NOMO-1 treated with dmso at 0.1 percent for 144 hours (cell line): ENCODE measurements around the gene BRICD5.
A peak's percentile ranks its signal among the peaks of the same experiment; 100 is the strongest.
"Not testable (repeated sequence)": the region's sequence is repeated elsewhere in the genome, so short reads cannot be mapped to it uniquely, and the experiment has no call there.

Experiments
- DNase-seq: peaks from one replicate; lab custom pipeline; 2025; ENCODE audit not compliant: unreplicated experiment; lab: John Stamatoyannopoulos, UW

BRICD5 gene

DNA sequence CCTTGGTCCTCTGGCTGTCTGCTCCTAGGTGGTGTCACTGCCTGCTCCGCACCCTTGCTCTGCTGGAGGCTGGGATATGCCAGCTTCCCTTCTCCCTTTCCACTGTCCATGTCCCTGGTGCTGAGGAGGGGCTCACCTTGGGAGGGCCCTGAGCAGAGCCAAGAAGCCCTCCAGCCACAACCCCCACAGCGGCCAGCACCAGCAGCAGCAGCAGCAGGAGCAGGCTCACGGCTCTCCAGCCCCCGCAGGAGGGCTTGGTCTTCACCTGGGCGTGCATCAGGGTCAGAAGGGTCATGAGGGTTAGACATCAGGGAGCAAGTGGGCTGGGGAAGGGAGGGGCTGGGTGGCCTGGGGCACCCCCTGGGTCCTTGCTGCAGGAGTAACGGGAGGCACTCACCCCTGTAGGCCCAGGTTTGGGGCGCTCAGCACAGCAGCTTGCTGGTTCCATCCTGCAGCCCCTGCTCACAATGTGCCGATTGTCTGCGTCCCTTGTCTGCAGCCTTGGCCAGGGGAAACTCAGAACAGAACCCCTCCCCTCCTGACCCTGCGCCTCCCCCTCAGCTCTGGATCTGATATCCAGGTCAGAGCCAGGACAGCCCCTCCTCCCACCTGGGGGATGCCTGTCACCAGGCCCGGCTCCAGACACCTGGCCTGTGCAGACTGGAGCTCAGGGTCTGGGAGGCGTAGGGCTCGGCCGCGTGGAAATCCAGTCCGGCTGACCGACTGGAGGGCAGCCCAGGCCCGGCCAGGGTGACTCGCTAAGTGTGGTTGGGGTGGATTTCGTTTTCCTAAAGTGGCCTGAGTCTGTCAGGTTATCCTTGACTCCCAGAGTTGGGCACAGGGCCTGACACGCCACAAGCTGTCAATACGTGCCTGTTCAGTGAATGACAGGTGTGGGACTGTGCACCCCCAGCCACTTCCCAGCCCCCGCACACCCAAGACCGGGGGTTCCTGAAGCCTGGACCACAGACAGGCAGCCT, at the start of gene BRICD5:
Gene BRICD5, minus strand, starts transcription at position 478 of the 980 bp plus-strand sequence. Its CDS starts 30 bp downstream, at position 448.
- DNase-seq = no peak

DNA sequence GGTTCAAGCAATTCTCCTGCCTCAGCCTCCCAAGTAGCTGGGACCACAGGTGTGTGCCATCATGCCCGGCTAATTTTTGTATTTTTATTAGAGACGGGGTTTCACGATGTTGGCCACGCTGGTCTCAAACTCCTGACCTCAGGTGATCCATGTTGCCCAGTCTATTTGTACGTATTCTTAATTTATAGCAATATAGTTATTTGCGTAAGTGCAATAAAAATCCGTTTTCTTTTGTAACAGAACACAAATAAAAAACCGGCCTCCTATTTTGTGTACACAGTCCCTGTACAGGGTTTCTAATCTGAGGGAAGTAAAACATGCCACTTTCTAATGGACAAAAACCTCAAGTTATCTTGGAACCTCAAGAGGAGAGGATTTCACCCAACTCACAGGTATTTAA, 49.6 kb upstream of the BRICD5 start:
- no peak for DNase-seq

DNA sequence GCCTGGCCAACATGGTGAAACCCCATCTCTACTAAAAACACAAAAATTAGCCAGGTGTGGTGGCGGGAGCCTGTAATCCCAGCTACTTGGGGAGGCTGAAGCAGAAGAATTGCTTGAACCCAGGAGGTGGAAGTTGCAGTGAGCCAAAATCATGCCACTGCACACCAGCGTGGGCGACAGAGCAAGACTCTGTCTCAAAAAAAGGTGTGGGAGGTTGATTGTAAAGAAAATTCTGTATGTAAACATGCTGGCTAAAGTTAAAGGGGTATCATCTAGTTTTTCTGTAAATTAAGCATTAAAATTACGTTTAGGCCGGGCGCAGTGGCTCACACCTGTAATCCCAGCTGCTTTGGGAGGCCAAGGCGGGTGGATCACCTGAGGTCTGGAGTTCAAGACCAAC, 47.9 kb upstream of the BRICD5 start:
- DNase-seq = not testable (repeated sequence)

DNA sequence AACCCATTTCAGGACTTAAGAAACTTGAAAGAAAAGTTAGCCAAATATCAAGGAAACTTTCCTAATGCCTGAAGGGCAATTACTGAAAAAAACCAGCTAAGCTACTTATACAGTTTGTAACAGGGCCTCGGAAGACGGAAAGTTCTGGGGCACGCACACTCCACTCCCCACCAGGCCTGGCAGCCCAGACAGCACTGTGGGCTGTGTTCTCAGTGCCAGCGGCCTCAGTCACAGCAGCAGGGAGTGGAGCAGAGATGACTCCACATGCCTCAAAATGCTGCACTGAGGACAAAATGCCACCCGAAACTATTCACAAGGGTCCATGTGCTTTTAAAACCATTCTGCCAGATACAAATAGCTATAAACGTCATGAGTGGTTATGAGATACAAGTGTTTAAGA, 47.1 kb upstream of the BRICD5 start:
- no peak for DNase-seq

DNA sequence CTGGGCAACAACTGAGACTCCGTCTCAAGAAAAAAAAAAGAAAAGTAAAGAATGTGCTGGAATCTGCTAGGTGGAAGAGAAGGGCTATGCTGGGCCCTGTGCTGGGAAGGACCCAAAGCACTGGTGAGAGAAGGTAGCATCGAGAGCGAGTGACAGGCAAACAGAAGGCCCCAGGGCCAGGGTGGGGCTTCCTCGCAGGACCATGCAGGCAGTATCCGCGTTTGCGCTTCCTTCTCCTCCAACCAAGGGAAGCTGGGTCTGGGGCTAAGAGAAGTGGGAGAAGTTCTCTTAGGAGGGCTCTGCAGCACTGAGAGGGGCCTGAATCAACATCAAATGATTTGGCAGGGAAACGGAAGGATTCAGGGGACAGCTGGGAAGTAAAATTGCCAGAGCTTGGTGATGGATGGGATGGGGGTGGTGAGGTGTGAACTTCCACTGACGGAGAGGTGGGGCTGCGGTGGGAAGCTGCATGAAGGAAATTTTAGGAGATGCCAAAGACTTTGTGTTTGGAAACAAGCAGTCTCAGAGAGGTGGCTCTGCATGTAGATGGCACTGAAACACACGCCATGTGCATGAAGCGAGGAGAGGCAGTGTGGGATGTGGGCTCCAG, 46.0 kb upstream of the BRICD5 start:
- no peak for DNase-seq

DNA sequence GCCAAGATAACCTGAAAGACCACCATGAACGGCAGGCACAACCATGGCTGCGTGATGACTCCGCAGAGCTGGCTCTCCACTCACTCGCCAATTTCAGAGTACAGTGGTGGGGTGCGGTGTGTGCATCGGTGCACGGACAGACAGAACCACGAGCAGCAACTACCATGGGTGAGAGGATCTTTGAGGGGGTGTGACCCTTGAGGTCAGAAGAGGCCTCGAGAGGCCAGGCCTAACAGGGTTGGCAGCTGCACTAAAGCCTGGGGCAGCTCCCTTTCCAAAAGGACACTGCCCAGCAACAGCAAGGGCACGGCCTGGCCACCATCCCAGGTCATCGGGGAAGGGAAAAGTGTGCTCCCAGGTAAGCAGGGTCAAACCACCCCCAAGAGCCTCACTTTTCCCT, 42.6 kb upstream of the BRICD5 start:
- DNase-seq = no peak

DNA sequence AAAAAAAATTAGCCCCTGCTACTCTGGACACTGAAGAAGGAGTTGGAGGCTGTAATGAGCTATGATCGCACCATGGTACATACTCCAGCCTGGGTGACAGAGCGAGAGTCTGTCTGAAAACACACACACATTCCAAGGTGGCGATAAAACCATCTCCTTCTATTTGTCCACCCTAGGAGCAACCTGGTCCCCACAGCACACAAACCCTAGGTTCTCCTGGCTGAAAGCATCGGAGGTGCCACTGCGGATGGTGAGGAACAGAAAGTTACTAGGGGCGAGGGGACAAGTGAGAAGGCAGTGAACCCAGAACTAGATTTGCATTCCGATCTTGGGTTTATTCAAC, 42.1 kb upstream of the BRICD5 start:
- no peak for DNase-seq

DNA sequence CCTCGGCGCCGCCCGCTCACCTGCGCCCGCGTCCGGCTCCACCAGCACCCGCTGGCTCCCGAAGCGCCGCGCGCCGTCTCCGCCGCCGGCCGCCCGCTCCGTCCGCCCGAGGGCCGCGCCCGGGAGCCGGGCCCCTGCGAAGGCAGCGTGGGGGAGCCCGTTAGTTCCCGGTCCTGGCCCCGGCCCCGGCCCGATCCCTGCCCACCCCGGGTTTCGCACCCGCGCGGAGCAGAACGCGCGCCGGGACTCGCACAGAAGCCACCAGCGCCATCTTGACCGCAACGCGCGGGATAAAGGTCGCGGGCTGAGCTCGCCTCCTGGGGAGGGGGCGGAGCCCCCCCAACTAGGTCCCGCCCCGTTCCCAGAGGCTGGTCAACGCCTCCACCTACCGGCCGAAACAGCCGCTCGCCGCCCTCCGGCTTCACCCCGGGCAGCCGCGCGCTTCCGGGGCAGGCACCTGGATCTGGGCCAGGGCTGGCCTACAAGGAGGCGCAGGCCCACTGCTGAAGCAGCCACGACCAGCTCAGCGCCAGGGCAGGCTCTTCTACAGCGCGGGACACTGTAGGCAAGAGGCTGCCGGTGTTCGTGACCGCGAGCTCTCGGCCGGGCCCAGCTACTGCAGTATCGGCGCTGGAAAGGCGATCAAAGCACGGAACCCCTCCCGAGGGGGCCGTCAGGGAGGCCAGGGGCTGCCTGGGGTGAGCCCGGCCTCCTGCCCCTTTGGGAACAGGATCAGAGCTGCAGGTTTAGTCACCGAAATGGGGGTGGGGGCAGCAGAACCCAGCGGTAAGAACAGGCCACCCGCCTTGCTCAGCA, 40.8 kb upstream of the BRICD5 start, which contains the start of gene ECI1:
Gene ECI1, minus strand, starts transcription at position 292 of the 816 bp plus-strand sequence. Its CDS starts 21 bp downstream, at position 271.
- peak; percentile 84 for DNase-seq

DNA sequence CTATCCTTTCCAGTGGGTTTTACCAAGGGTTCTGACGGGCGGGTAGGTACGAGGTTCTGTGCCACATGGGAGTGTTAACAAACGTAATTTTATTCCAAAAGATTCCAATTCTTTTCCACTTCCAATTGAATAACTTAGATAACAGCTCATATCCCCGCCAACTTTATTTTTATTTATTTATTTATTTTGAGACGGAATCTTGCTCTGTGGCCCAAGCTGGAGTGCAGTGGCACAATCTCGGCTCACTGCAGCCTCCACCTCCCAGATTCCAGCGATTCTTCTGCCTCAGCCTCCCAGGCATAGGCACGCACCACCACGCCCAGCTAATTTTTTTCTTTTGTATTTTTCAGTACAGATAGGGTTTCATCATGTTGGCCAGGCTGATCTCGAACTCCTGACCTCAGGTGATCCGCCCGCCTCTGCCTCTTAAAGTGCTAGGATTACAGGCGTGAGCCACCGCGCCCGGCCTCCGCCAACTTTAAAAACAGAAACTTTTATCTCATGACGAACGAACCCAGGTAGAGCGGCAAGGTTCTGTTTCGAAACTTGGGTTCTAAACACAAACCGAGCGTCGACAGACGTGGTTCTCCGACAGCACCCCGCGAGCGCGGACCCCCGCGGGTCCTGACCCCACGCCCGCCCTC, 40.1 kb upstream of the BRICD5 start:
- DNase-seq = no peak

DNA sequence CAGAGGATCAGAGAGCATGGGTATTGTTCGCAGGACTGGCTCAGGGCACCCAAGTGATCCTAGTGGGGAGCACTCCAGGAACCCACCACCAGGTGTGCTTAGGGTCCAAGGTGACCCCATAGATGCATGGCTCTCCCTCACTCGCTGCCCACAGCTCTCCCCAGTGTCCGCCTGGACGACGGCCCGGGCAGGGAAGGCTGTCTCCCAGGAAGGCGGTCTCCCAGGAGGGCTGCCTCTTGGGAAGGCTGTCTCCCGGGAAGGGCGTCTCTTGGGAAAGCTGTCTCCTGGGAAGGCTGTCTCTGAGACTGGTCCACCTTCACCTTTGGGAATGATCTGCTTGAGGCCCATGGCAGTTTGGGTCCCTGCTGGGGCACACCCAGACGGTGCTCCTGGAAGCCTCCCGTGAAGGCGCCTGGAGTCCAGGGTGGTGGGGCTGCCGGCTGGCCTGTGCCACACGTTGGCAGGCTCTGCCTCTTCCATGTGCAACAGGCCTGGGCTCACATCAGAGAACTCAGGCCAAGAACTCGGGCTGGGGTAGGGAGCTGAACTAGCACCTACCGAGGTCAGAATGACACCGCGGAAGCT, 35.7 kb upstream of the BRICD5 start:
- DNase-seq = no peak

DNA sequence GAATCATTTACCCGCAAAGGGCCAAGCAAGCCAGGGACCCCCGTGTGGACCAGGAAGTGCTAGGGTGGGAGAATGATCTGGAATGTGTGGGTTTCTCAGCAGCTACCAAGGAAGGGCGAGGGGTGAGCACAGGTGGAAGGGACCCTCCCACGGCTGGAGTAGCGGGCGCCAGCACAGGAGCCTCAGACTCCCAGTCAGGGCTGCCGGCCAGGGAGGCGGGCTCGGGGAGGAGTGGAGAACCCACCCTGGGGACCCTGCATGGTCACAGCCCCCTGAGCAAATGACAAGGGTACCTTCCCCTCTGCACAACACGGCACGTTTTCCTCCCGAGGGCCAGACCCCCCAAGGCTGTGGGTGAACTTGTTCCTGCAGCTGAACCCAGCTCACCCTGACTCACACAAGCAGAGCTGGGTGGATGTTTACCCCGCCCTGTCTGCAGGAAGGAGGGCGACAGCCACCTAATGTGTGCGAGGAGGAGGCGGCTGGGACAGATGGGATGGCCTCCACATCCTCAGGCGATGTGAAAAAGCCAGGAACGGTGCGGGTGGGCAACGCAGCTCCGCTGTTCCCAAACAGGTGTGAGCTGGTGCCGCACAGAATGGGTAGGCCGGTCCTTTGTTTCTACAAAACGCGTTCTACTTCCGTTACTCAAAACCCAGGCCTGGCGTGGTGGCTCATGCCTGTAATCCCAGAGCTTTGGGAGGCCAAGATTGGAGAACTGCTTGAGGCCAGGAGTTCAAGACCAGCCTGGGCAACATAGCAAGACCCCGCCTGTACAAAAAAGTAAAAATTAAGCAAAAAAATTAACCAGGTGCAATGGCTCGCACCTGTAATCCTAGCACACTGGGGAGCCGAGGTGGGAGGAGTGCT, 34.5 kb upstream of the BRICD5 start:
- no peak for DNase-seq

DNA sequence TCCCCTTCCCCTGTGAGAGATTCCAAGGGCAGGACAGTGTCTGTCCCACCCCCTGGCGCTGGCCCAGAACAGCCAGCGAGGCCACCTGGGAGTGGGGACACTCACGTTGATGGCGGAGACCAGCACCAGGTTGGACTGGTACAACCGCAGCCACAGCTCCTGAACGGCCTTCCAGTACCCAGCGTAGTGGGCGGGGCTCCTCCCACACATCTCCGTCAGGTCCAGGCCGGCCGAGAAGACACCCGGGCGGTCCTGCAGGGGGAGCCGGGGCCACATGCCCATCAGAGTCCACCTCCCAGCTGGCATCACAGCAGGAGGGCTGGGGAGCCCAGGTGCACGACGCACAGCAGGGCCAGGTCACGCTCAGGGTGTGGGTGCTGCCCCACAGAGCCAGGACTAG, 33.6 kb upstream of the BRICD5 start:
- DNase-seq = no peak

DNA sequence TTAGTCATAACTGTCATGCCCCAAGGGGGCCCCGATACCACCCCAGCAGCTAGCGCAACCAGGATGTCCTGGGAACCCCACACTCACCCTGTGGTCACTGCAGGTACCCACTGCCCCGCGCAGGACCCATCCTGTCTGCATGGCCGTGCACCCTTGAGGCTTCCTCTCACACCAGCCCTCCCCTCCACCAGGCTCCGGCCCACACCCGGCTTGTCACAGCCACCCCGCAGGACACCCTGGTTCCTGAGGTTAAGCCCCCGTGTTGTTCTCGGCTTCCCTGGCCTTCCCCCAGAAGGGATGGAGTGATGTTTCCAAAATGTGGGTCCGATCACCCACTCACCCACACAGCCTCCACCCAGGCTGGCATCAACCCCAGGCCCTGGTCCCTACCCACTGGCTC, 33.1 kb upstream of the BRICD5 start:
- DNase-seq = no peak

DNA sequence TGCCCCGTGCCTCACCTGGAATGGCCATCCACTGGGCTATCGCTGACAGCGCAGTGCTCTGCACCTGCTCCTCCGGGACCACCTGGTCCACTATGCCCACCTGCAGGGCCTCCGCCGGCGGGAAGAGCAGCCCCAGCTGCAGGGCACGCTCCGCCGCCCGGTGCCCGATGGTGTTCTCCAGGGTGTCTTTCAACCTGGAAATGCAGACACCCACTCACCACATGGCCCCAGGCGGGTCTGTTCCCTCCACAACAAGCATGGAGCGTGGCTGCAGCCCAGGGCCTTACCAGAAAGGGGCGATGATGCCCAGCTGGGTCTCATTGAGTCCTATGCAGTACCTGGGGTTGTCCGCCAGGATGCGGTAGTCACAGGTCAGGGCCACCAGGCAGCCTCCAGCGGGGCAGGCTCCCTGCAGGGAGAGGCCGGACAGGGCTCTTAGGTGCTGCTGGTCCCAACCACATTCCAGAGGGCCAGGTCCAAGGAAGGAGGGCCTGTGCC, 32.4 kb upstream of the BRICD5 start:
- DNase-seq = no peak

DNA sequence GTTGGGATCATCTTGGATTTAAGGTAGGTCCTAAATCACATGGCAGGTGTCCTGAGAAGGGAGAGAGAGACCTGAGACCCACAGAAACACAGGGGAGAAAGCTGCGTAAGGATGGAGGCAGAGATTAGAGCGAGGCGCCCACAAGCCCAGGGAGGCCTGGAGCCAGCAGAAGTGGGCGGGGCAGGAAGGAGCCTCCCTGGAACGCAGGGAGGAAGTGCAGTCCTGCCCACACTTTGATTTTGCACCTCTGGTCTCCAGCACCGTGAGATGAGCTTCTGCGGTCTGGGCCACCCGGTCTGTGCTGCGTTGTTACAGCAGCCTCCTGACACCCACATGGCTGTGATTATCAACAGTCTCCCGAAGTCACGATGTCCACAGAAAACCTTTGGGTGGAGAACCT, 31.9 kb upstream of the BRICD5 start:
- DNase-seq = no peak

DNA sequence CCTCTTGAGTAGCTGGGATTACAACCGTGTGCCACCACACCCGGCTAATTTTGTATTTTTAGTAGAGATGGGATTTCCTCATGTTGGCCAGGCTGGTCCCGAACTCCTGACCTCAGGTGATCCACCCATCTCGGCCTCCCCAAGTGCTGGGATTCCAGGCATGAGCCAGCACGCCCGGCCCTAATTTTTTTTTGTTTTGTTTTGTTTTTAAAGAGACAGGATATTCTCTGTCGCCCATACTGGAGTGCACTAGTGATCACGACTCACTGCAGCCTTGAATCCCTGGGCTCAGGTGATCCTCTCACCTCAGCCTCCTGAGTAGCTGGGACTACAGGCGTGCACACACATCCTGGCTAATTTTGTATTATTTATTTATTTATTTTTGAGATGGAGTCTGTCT, 29.7 kb upstream of the BRICD5 start:
- DNase-seq = not testable (repeated sequence)

DNA sequence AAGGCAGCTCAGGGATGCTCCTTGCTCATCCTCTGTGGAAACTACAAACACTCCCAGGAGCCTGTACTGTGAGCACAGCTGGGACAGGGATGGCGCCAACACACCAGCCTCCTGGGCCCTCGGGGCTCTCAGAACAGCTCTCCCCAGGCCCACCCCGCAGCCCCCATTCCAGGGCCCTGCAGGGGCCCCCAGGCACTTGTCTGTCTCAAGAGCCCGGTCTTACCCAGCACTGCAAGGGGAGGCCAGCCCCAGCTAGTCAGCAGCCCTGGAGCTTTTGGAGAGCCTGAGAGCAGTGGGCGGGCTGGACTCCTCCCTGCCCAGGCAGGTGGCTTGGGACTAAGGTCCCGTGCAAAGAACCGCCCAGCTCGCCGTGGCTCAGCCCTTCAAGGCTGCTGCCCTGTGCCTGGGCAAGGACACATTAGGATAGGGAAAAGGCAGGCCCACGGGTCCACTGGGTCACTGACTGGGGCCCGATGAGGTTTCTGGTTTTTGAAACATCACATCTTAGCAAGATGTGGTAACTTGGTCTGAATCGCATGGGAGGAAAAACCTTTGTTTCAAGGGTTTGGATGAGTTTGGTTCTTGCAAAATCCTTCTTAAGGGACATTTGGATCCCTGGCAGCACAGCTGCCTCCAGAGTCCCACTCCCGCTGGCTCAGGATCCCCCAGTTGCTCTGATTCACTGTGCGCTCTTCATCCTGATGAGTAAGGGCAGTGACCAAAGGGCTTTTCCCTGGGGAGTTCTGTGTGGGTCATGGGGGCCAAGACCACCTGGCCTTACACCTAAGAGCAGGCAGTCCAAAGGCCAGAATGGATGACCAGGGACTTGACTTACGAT, 28.4 kb upstream of the BRICD5 start:
- DNase-seq = no peak

DNA sequence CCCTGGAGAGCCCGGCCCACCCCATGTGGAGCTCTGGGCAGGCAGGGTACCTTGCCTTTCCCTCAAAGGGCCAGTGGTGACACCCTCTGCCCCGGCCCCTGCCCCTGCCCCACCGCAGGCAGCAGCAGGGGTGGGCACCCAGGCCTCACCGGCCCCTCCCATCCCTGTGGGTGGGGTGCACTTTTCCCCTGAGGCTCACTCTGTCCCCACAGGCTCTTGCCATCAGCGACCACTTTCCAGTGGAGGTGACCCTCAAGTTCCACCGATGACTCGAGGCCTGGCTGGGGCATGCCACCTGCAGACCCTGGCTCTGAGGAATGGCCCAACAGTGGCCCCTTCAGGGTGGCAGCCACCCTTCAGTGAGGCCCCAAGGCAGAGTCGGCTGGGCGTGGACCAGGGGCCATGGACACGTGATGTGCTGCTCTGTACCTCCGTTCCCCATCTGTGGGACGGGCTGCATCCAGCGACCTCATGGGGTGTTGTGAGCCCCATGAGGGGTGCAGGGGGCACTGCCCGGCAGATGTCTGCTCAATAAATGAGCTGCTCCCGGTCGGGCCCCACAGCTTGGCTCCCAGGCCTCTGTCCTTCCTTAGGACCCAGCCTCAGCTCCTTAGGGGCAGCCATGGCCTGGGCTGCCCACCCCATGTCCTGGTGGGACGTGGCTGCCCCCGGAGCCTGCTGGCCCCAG, 27.6 kb upstream of the BRICD5 start:
- DNase-seq = no peak
